Measurements from ENCODE around the gene RALGAPA1.

The RALGAPA1 gene

GRCh38 chr14:35549551-35549950 is 259.5 kb downstream of the RALGAPA1 start:
- no peak for DNase-seq

GRCh38 chr14:35543006-35543405 is 266.1 kb downstream of the RALGAPA1 start:
- no peak for DNase-seq

GRCh38 chr14:35539969-35540368 is 269.1 kb downstream of the RALGAPA1 start:
- DNase-seq: no peak

- peak in 3 of 56 donors; percentile 18 to 26 (median 21) for DNase-seq
Observed at GRCh38 chr14:35535483-35536112, 273.5 kb downstream of the RALGAPA1 start.

- peak in 31 of 56 donors; percentile 2 to 63 (median 25) for DNase-seq
Observed at GRCh38 chr14:35534873-35535482, 274.1 kb downstream of the RALGAPA1 start.

DNA sequence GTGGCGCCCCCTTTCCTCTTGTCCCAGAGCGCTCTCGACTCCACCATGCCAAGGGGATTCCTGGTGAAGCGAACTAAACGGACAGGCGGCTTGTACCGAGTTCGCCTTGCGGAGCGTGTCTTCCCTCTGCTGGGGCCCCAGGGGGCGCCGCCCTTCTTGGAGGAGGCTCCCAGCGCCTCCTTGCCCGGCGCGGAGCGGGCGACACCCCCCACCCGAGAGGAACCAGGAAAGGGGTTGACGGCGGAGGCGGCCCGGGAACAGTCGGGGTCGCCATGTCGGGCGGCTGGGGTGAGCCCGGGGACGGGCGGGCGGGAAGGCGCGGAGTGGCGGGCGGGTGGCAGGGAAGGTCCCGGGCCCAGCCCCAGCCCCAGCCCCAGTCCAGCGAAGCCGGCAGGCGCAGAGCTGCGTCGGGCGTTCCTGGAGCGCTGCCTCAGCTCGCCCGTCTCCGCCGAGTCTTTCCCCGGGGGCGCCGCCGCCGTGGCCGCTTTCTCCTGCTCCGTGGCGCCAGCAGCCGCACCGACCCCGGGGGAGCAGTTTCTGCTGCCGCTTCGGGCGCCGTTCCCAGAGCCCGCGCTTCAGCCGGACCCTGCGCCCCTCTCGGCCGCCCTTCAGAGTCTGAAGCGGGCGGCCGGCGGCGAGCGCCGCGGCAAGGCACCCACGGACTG is 274.8 kb downstream of the RALGAPA1 start:
- peak in 3 of 56 donors; percentile 14 to 42 (median 15) for DNase-seq

GRCh38 chr14:35533357-35534207 is 275.5 kb downstream of the RALGAPA1 start, which contains the start of gene INSM2:
TSS of gene INSM2 (plus strand) at chr14:35534164. CDS start at chr14:35534253, 89 bp downstream.
- peak in 36 of 56 donors; percentile 4 to 69 (median 33) for DNase-seq

- DNase-seq: no peak
Observed at GRCh38 chr14:35532783-35533356, 276.2 kb downstream of the RALGAPA1 start.

GRCh38 chr14:35531960-35532747 is 276.9 kb downstream of the RALGAPA1 start:
- no peak for DNase-seq

GRCh38 chr14:35526962-35527361 is 282.1 kb downstream of the RALGAPA1 start:
- DNase-seq: no peak

DNA sequence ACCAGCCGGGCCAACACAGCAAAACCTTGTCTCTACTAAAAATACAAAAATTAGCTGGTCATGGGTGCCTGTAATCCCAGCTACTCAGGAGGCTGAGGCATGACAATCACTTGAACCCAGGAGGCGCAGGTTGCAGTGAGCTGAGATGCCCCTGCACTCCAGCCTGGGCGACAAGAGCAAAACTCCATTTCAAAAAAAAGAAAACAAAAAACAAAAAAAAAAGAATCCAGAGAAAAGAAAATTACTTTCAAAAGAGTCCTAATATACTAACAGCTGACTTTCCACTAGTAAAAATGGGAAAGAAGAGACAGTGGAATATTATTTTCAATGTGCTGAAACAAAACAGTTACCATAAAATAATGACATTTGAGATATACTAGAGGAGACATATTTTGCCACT is 283.4 kb downstream of the RALGAPA1 start:
- no peak for DNase-seq

DNA sequence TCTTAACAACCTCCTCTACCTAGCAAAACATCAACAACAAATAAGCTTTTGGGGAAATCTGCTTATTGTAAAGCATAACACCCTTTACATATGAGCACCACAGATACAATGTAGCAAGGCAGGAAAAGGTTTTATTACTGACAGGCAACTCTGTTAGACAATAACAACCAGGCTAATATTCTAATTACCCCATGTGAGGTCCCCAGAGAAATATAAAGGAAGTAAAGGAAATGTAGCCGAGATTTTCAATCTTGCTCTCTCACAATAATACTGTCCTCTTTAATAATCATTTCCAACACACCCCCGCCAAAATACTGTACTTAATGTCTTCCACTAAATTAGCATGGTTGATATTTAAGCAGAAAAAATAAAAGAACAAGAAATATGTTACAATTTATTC is 289.1 kb downstream of the RALGAPA1 start:
- DNase-seq: no peak

DNA sequence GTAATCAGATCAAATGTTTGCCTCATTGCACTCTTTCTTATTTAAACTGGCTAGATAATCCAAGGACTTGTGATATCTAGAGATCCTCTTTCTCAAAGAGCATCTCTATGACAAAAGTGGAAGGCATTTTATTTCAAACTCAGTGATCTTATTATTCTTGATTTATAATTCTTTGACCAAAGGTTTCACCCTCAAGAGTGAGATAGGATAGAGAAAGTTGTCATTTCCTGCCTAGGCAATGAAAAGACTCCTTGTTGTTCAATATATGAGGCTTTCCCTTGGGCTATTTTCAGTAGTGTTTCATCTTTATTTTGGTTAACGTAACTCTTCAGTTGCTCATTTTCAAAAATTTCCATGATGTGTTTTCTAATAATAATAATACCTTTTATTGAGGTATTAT is 293.2 kb downstream of the RALGAPA1 start:
- DNase-seq: no peak

GRCh38 chr14:35512765-35513164 is 296.3 kb downstream of the RALGAPA1 start:
- no peak for DNase-seq

- no peak for DNase-seq
Observed at GRCh38 chr14:35509846-35510245, 299.2 kb downstream of the RALGAPA1 start.

DNA sequence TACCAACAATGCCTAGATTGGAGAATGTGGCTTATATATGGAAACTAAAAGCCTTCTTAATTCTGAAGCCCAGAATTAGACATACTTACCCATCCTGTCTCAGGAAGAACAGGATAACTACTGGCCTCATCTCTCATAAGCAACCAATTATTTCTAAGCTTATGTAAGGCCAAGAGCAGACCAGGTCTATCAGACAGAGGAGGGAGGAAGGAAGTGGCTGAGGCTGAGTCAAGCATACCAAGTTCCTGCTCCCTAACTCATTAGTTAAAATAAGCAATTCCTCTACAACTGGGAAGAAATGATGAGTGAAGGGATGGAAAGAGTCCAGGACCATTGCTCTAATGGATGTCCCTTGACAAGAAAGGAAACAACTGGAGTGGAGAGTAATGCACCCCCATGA is 302.2 kb downstream of the RALGAPA1 start:
- no peak for DNase-seq

DNA sequence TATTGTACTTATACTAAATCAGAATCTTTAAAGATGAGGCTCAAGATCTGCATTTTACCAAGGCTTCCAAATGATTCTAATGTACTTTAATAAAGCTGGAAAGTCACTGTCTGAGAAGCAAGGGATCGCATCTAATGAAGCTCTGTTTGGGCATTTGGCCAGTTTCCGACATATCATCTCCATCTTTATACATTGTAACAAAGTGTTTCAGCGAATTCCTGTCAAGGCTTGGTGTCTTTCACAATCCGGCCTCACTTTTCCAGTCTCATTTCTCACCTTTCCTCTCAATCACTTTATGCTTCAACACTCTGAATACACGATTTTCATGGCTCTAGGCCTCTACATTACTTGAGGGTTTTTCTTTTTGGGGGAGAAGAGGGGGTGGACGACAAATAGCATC is 302.6 kb downstream of the RALGAPA1 start:
- DNase-seq: no peak

DNA sequence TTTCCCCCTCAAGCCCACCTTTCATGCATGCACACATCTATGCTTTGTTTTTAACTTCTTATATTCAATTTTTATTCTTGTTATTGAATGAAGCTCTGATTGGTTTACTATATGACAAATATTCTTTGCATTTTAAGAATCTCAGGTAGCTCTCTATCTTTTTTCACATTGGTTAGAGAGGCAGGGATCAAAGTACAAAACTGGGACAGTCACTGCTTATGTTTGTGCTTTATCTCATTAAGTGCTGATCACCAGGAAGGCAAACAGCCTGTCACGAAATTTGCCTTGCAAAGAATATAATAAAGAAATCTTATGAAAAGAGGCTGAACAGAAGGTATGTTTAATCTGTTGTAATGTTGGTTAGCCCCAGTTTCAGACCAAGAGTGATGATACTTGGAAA is 304.8 kb downstream of the RALGAPA1 start:
- DNase-seq: no peak

- DNase-seq: no peak
Observed at GRCh38 chr14:35503646-35504045, 305.4 kb downstream of the RALGAPA1 start.

DNA sequence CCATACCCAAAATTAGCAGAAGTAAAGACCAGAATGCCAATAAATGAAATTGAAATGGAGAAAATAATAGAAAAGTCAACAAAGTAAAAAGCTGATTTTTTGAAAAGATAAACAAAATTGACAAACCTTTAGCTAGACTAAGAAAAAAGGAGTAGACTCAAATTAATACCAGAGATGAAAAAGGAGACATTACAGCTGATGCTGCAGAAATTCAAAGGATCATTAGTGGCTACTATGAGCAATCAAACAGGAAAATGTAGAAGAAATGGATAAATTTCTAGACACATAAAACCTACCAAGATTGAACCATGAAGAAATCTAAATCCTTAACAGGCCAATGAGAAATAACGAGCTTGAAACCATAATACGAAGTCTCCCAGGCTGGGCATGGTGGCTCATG is 309.9 kb downstream of the RALGAPA1 start:
- no peak for DNase-seq

Measured in amygdala (tissue), 56 donors.